Heart right ventricle (tissue), 16 donors: ENCODE results near the gene CREG2. TPM values are rescaled to one million over a fixed set of nuclear protein-coding genes. Genes with fewer than 3 reads are reported as not detected.

Experiments
- ATAC-seq, 8 donors: fragments of 200-7000 bp; cut with Tn5 transposase; one replicate each; pipeline ENCODE4 v1.9.1; 2020; ENCODE audit warnings: mild to moderate bottlenecking in 8 of 8, moderate library complexity in 8 of 8, moderate number of reproducible peaks in 1 of 8
- DNase-seq, 2 donors: peaks; one replicate each; pipeline ENCODE4 v3.0.0-alpha.2; 2020
- H3K27ac ChIP-seq, 10 donors: fragments of 200-600 bp; sonication (generic) in 2 of 10; one replicate each; pipeline versions ENCODE4 v1.5.0 to v1.8.0; 2020 to 2022; ENCODE audit warnings: mild to moderate bottlenecking in 3 of 10
- H3K27me3 ChIP-seq, 7 donors: fragments of 200-600 bp; one replicate each; pipeline ENCODE4 v1.8.0; 2021 to 2022; ENCODE audit warnings: mild to moderate bottlenecking in 2 of 7
- H3K36me3 ChIP-seq, 9 donors: fragments of 200-600 bp; sonication (generic) in 1 of 9; one replicate each; pipeline versions ENCODE4 v1.5.0 to v1.8.0; 2020 to 2022; ENCODE audit warnings: mild to moderate bottlenecking in 2 of 9
- H3K4me1 ChIP-seq, 9 donors: fragments of 200-600 bp; sonication (generic) in 1 of 9; one replicate each; pipeline versions ENCODE4 v1.5.0 to v1.8.0; 2020 to 2022; ENCODE audit warnings: mild to moderate bottlenecking in 4 of 9
- H3K4me3 ChIP-seq, 10 donors: fragments of 200-600 bp; sonication (generic) in 2 of 10; one replicate each; pipeline versions ENCODE4 v1.5.0 to v1.8.0; 2020 to 2022; ENCODE audit warnings: mild to moderate bottlenecking in 7 of 10, moderate library complexity in 2 of 10
- H3K9me3 ChIP-seq, 11 donors: fragments of 200-600 bp in 10 of 11; sonication (generic) in 2 of 11; one replicate each; pipeline versions ENCODE4 v1.5.0 to v1.8.0; 2013 to 2022; ENCODE audit warnings: mild to moderate bottlenecking in 2 of 11, control low read depth in 1 of 11, moderate library complexity in 1 of 11
- WGBS, 2 donors: extraction: QIAGEN DNeasy Blood & Tissue Kit; methylation state at CpG; one replicate each; pipeline ENCODE4 v1.1.7; 2013; ENCODE audit warnings: inconsistent platforms in 1 of 2; 5-methylcytosine and 5-hydroxymethylcytosine counted together
- intact Hi-C, 10 donors: fragments of 100-400 bp; cut with DNase I; formaldehyde crosslinking; loops; one replicate each; pipeline versions ENCODE4 v1.11.1 to v1.14.2; 2022
- polyA plus RNA-seq, 2 donors: library from polyadenylated mRNA; stranded (reverse); fragments of 200-250 nt; gene quantifications; one replicate each; pipeline ENCODE4 v1.2.3, GENCODE V29; 2013
- total RNA-seq, 10 donors: library from RNA; stranded (reverse); fragmentation: NEBNext Ultra II Directional in 3 of 10; extraction: Animal tissue kit (Norgen Biotek cat#: 25700) in 3 of 10; gene quantifications; one replicate each; pipeline versions ENCODE4 v1.2.1 to v1.2.4, GENCODE V29; 2021 to 2023
- TF ChIP-seq, protein P1 (sequence below), 9 donors: fragments of 200-600 bp; sonication (generic) in 2 of 9; IDR thresholded peaks; one replicate each; pipeline versions ENCODE4 v1.5.0 to v1.8.0; 2021 to 2022; ENCODE audit warnings: antibody characterized with exemption in 9 of 9, mild to moderate bottlenecking in 5 of 9, moderate library complexity in 1 of 9
- donor health status: Arrhythmogenic right ventricular cardiomyopathy.
- donor health status: ischemic (EF 13 %, LVEDD 7.1; RV severe dilation, severe dysfunction).
- donor health status: healthy with polysubstance abuse.
- donor health status: DM: no; HTN: yes; CAD: no.
- donor health status: DM: no; HTN: no; CAD: no.
- donor health status: ischemic (EF 25% LVEDD 6.9; RV normal size, moderate dysfunction).
- donor health status: ischemic (EF 25% LVEDD 5.7; RV mildly dilated, moderate dysfunction).
- donor health status: healthy.
- donor health status: DM: yes; HTN: yes; CAD: no.
- donor health status: Ischemic cardiomyopathy.
- donor health status: ischemic (EF 35%, LVEDD 5.7; RV mildly dilated, moderate dysfunction).
- donor health status: nonischemic (EF 11% LVEDD 7.7; RV severe dilation, severe dysfunction).
- donor health status: DM: yes; HTN: yes; CAD: no.
- donor health status: PGD.
- donor health status: ischemic (EF 29% LVEDD 5.4; RV normal size, mild dysfunction).
- donor health status: nonischemic (EF 23%, LVEDD 6.1; RV moderate dilation, normal function).

The CREG2 gene
- total and polyA plus RNA-seq, 12 donors = 0.24 to 1.4 (median 0.70) TPM; not detected in 5

DNA sequence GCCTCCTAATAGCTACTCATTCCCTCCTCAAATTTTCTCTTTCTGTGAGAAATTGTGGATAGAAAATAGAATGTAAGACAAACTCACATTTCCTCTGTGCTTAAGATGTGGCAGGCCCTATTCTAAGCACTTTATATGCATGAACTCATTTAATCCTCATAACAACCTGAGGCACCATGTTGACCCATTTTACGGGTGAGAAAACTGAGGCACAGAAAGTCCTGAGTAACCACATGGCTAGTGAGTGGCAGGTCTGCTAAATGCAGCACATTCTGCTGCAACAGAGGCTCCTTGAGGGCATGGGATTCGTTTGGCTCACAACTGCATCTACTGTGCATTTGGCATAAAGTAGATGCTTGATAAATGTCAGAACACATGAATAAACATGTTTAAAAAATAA lies 56.1 kb downstream of the CREG2 start:
- TF ChIP-seq, protein P1, sequence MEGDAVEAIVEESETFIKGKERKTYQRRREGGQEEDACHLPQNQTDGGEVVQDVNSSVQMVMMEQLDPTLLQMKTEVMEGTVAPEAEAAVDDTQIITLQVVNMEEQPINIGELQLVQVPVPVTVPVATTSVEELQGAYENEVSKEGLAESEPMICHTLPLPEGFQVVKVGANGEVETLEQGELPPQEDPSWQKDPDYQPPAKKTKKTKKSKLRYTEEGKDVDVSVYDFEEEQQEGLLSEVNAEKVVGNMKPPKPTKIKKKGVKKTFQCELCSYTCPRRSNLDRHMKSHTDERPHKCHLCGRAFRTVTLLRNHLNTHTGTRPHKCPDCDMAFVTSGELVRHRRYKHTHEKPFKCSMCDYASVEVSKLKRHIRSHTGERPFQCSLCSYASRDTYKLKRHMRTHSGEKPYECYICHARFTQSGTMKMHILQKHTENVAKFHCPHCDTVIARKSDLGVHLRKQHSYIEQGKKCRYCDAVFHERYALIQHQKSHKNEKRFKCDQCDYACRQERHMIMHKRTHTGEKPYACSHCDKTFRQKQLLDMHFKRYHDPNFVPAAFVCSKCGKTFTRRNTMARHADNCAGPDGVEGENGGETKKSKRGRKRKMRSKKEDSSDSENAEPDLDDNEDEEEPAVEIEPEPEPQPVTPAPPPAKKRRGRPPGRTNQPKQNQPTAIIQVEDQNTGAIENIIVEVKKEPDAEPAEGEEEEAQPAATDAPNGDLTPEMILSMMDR (IDR thresholded peaks at IDR 0.05) = no peak
- DNase-seq (no peak), ATAC-seq (no peak)
- Histone ChIP-seq H3K27ac (peak overlapping the region in 5 of 10 donors; percentile 22 to 92 (median 51)), H3K4me3 (no peak overlapping the region), H3K36me3 (no peaks in the 10 kb centered on the region), H3K4me1 (peaks cover 0 to 49% (median 12%) of the 10 kb centered on the region in 9 donors), H3K9me3 (peaks cover 0 to under 1% (median 0%) of the 10 kb centered on the region in 11 donors), H3K27me3 (no peaks in the 10 kb centered on the region)
- 84 to 90% methylated on average over 2 of the region's 2 CpGs for WGBS, 2 donors
- intact Hi-C loops = no loop called here

- Histone ChIP-seq H3K9me3 (peaks cover 0 to 8% (median 0%) of the 10 kb centered on the region in 11 donors), H3K27ac (peak overlapping the region in 6 of 10 donors; percentile 22 to 92 (median 51)), H3K4me3 (no peak overlapping the region), H3K27me3 (no peaks in the 10 kb centered on the region), H3K36me3 (no peaks in the 10 kb centered on the region), H3K4me1 (peaks cover 0 to 49% (median 12%) of the 10 kb centered on the region in 9 donors)
- DNase-seq = peak; percentile 35 to 50
- peak; percentile 75 to 84 (median 80) for ATAC-seq
- intact Hi-C loops = no loop called here
- 62% methylated on average over 12 of the region's 12 CpGs for WGBS, 2 donors
- TF ChIP-seq, protein P1 (IDR thresholded peaks at IDR 0.05) = no peak
Measured at GRCh38 chr2:101330253-101330933, 56.9 kb downstream of the CREG2 start.

DNA sequence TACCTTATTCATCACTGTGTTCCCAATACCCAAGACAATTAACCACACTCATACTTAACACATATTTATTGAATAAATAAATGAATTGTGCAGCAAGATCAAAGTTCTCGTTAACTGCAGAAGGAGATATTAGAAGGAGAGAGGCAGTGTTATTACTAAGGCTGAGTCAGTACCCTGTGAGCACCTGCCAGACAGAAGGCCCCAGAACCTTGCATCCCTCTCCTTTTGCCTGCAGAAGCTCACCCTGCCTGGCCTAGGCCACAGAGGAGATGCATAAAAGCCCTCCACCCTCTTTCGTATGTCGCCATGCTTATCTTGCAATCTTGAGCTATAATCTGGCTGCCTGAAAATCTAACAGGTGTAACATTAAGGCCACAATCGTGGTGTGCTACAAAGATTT lies 58.3 kb downstream of the CREG2 start:
- ATAC-seq (no peak), DNase-seq (no peak)
- Histone ChIP-seq H3K27me3 (no peaks in the 10 kb centered on the region), H3K4me3 (no peak overlapping the region), H3K36me3 (no peaks in the 10 kb centered on the region), H3K9me3 (peaks cover 0 to 12% (median 0%) of the 10 kb centered on the region in 11 donors), H3K27ac (peak overlapping the region in 6 of 10 donors; percentile 3 to 92 (median 34)), H3K4me1 (peaks cover 0 to 49% (median 12%) of the 10 kb centered on the region in 9 donors)
- intact Hi-C loops = loop anchor here in 1 of 10 donors (2.0 kb wide), 1 partner anchor 34 kb away; no protein-coding TSS in a partner anchor
- TF ChIP-seq, protein P1 (IDR thresholded peaks at IDR 0.05) = no peak
- WGBS, 2 donors = 87 to 90% methylated on average over 4 of the region's 4 CpGs

DNA sequence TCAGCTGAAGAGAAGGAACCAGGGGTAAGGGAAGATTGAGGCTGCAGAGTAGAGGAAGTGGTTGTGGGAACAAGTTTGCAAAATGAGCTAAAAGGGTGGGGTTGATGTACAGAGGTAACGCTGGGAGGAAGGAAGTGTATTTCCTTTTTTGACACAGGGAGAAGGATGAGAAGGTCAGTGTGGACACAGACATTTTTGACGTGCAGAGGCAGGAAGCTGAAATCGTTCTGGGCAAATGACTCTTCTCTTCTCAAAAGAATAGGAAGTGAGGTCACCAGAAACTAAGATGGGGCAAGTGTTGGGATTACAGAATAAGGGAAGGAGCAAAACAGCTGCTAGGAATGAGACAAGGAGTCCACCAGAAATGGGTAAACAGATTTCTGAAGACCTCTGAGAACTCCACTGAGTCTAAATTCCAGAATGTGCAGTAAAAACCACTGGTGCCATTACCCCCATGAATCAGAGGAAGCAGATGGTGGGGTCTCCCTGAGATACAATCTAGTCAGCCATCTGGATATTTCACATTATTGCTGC lies 58.8 kb downstream of the CREG2 start:
- TF ChIP-seq, protein P1 (IDR thresholded peaks at IDR 0.05) = no peak
- intact Hi-C loops = loop anchor here in 1 of 10 donors (2.0 kb wide), 1 partner anchor 34 kb away; no protein-coding TSS in a partner anchor
- ATAC-seq = peak; percentile 67 to 88 (median 84)
- Histone ChIP-seq H3K36me3 (no peaks in the 10 kb centered on the region), H3K9me3 (peaks cover 0 to 12% (median 0%) of the 10 kb centered on the region in 11 donors), H3K27ac (peak overlapping the region in 6 of 10 donors; percentile 15 to 92 (median 47)), H3K4me3 (no peak overlapping the region), H3K27me3 (no peaks in the 10 kb centered on the region), H3K4me1 (peaks cover 0 to 49% (median 12%) of the 10 kb centered on the region in 9 donors)
- WGBS, 2 donors = 30 to 52% methylated on average over 3 of the region's 3 CpGs
- peak in 1 of 2 donors; percentile 26 for DNase-seq
